GM19193 (cell line): ENCODE data around the gene CDK11B.
A peak's percentile ranks its signal among the peaks of the same experiment; 100 is the strongest.
"Not testable (repeated sequence)": the region's sequence is repeated elsewhere in the genome, so short reads cannot be mapped to it uniquely, and the experiment has no call there.

Experiments
- POLR2A ChIP-seq: IDR thresholded peaks from 4 replicates; pipeline ENCODE4 v1.6.1; 2011; ENCODE audit not compliant: insufficient read depth, insufficient read length; ENCODE audit errors: extremely low read depth

CDK11B gene

GRCh38 chr1:1658583-1659549 is at the start of gene CDK11B:
Gene CDK11B, minus strand, starts transcription at chr1:1659004. Its CDS starts 1,519 bp downstream, at chr1:1657485.
- TF ChIP-seq POLR2A, result peak; percentile 36

GRCh38 chr1:1703796-1704195 is 45.0 kb upstream of the CDK11B start:
- no peak for TF ChIP-seq POLR2A

- TF ChIP-seq POLR2A, result not testable (repeated sequence)
These were observed 34.2 kb upstream of the CDK11B start, which contains the start of gene SLC35E2B for GRCh38 chr1:1692714-1693647. Gene SLC35E2B, minus strand, starts transcription at chr1:1692795. Its CDS starts 16,096 bp downstream, at chr1:1676699.

GRCh38 chr1:1692324-1692713 is 33.5 kb upstream of the CDK11B start:
- peak; percentile 36 for TF ChIP-seq POLR2A

- TF ChIP-seq POLR2A, result no peak
These were observed 29.0 kb upstream of the CDK11B start for GRCh38 chr1:1687846-1688245.

GRCh38 chr1:1684031-1684681 is 25.4 kb upstream of the CDK11B start:
- no peak for TF ChIP-seq POLR2A

GRCh38 chr1:1683104-1683905 is 24.5 kb upstream of the CDK11B start:
- TF ChIP-seq POLR2A, result no peak

- no peak for TF ChIP-seq POLR2A
These were observed 22.1 kb upstream of the CDK11B start for GRCh38 chr1:1680912-1681273.

GRCh38 chr1:1680031-1680911 is 21.5 kb upstream of the CDK11B start:
- no peak for TF ChIP-seq POLR2A

GRCh38 chr1:1678581-1679380 is 20.0 kb upstream of the CDK11B start:
- TF ChIP-seq POLR2A, result peak; percentile 4

- peak; percentile 61 for TF ChIP-seq POLR2A
These were observed 19.1 kb upstream of the CDK11B start for GRCh38 chr1:1677718-1678580.
